Esophagus muscularis mucosa (tissue), 4 donors: ENCODE results near the gene NUDC. TPM values are rescaled to one million over a fixed set of nuclear protein-coding genes. Genes with fewer than 3 reads are reported as not detected.

Experiments used
- DNase-seq: peaks from one replicate; pipeline ENCODE4 v3.0.0-alpha.2; 2017; ENCODE audit errors: extremely low spot score
- H3K27ac ChIP-seq, 4 donors: fragments of 200-600 bp; sonication (generic); replicated peaks in 1 of 4; 1 replicate in 3 of 4; 2 replicates in 1 of 4; pipeline ENCODE4 v1.5.1; 2016 to 2019; ENCODE audit warnings: mild to moderate bottlenecking in 1 of 4
- H3K27me3 ChIP-seq, 4 donors: fragments of 200-600 bp; sonication (generic); one replicate each; pipeline versions ENCODE4 v1.5.1 to v1.6.0; 2016 to 2019
- H3K36me3 ChIP-seq, 4 donors: fragments of 200-600 bp; sonication (generic); one replicate each; pipeline ENCODE4 v1.5.1; 2016 to 2019
- H3K4me1 ChIP-seq, 4 donors: fragments of 200-600 bp; sonication (generic); one replicate each; pipeline ENCODE4 v1.5.1; 2016 to 2019
- H3K4me3 ChIP-seq, 4 donors: fragments of 200-600 bp; sonication (generic); 1 replicate in 2 of 4; 2 replicates in 2 of 4; pipeline ENCODE4 v1.5.1; 2016 to 2019; ENCODE audit warnings: mild to moderate bottlenecking in 4 of 4, moderate library complexity in 1 of 4
- H3K9me3 ChIP-seq, 4 donors: fragments of 200-600 bp; sonication (generic); 1 replicate in 3 of 4; 2 replicates in 1 of 4; pipeline ENCODE4 v1.5.1; 2016 to 2019
- EP300 ChIP-seq: sonication (generic); formaldehyde crosslinking; IDR thresholded peaks from one replicate; pipeline ENCODE4 v1.6.1; 2017; ENCODE audit warnings: antibody characterized with exemption
- POLR2A ChIP-seq: fragments of 450-650 bp; IDR thresholded peaks from one replicate; pipeline ENCODE4 v1.6.1; 2017; ENCODE audit warnings: antibody characterized with exemption, moderate library complexity, mild to moderate bottlenecking, low read depth
- POLR2AphosphoS5 ChIP-seq, 2 donors: sonication (generic); formaldehyde crosslinking; IDR thresholded peaks; one replicate each; pipeline ENCODE4 v1.6.1; 2017; ENCODE audit warnings: antibody characterized with exemption in 2 of 2
- WGBS: methylation state at CpG from one replicate; pipeline ENCODE4 v1.1.5; 2018; 5-methylcytosine and 5-hydroxymethylcytosine counted together
- intact Hi-C: fragments of 100-400 bp; cut with DNase I; formaldehyde crosslinking; loops from one replicate; pipeline ENCODE4 v1.15.1; 2023
- total RNA-seq, 4 donors: library from RNA; depleted of rRNA; stranded (reverse); fragments of >200 nt; gene quantifications; one replicate each; pipeline versions ENCODE4 v1.1.0 to v1.2.1, GENCODE V29; 2016
- TF ChIP-seq, protein P1 (sequence below), 3 experiments: fragments of 200-600 bp in 2 of 3; fragments of 450-650 bp in 1 of 3; sonication (generic) in 2 of 3; IDR thresholded peaks; one replicate each; pipeline ENCODE4 v1.5.1; 2017 to 2019; ENCODE audit warnings: antibody characterized with exemption in 3 of 3, mild to moderate bottlenecking in 2 of 3, moderate library complexity in 1 of 3

NUDC gene
- total RNA-seq, 4 donors from 2014 or later = 61.6 to 91.1 (median 81.5) TPM

GRCh38 chr1:26951821-26952497 lies 30.4 kb downstream of the NUDC start:
- no peaks in the 10 kb centered on the region for H3K4me1 ChIP-seq
- DNase-seq = no peak
- no peak overlapping the region for H3K27ac ChIP-seq
- no peak overlapping the region for H3K4me3 ChIP-seq
- WGBS = 92% methylated on average over 18 of the region's 24 CpGs
- H3K36me3 ChIP-seq = peaks cover 0 to 8% (median 5%) of the 10 kb centered on the region in 4 donors
- TF ChIP-seq EP300 = no peak
- TF ChIP-seq, protein P1, sequence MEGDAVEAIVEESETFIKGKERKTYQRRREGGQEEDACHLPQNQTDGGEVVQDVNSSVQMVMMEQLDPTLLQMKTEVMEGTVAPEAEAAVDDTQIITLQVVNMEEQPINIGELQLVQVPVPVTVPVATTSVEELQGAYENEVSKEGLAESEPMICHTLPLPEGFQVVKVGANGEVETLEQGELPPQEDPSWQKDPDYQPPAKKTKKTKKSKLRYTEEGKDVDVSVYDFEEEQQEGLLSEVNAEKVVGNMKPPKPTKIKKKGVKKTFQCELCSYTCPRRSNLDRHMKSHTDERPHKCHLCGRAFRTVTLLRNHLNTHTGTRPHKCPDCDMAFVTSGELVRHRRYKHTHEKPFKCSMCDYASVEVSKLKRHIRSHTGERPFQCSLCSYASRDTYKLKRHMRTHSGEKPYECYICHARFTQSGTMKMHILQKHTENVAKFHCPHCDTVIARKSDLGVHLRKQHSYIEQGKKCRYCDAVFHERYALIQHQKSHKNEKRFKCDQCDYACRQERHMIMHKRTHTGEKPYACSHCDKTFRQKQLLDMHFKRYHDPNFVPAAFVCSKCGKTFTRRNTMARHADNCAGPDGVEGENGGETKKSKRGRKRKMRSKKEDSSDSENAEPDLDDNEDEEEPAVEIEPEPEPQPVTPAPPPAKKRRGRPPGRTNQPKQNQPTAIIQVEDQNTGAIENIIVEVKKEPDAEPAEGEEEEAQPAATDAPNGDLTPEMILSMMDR (IDR thresholded peaks at IDR 0.05) = no peak
- TF ChIP-seq POLR2A = no peak
- no peak for TF ChIP-seq POLR2AphosphoS5 (IDR thresholded peaks at IDR 0.05)
- H3K27me3 ChIP-seq = peaks cover 0 to 36% (median 0%) of the 10 kb centered on the region in 4 donors
- intact Hi-C loops = no loop called here
- peaks cover 0 to 13% (median 5%) of the 10 kb centered on the region in 4 donors for H3K9me3 ChIP-seq

- DNase-seq = no peak
- Histone ChIP-seq H3K27ac (no peak overlapping the region), H3K4me3 (no peak overlapping the region), H3K9me3 (peaks cover 0 to 13% (median 5%) of the 10 kb centered on the region in 4 donors), H3K4me1 (no peaks in the 10 kb centered on the region), H3K27me3 (peaks cover 0 to 50% (median 5%) of the 10 kb centered on the region in 4 donors), H3K36me3 (peaks cover 0 to 2% (median 0%) of the 10 kb centered on the region in 4 donors)
- TF ChIP-seq, protein P1 (IDR thresholded peaks at IDR 0.05) = no peak
- TF ChIP-seq POLR2A (no peak), EP300 (no peak), POLR2AphosphoS5 (IDR thresholded peaks at IDR 0.05) (no peak)
- 90% methylated on average over 5 of the region's 5 CpGs for WGBS
- intact Hi-C loops = no loop called here
Measured at GRCh38 chr1:26953374-26953773, 31.8 kb downstream of the NUDC start.

- intact Hi-C loops = no loop called here
- Histone ChIP-seq H3K4me3 (no peak overlapping the region), H3K27me3 (peaks cover 6 to 80% (median 29%) of the 10 kb centered on the region in 4 donors), H3K36me3 (no peaks in the 10 kb centered on the region), H3K9me3 (peaks cover 0 to 13% (median 5%) of the 10 kb centered on the region in 4 donors), H3K27ac (no peak overlapping the region), H3K4me1 (peaks cover 9 to 16% (median 12%) of the 10 kb centered on the region in 4 donors)
- DNase-seq = no peak
- TF ChIP-seq EP300 = no peak
- TF ChIP-seq POLR2AphosphoS5 (IDR thresholded peaks at IDR 0.05) = no peak
- no peak for TF ChIP-seq POLR2A
- TF ChIP-seq, protein P1 (IDR thresholded peaks at IDR 0.05) = no peak
- 80% methylated on average over 3 of the region's 3 CpGs for WGBS
Measured at GRCh38 chr1:26956321-26956720, 34.8 kb downstream of the NUDC start.

DNA sequence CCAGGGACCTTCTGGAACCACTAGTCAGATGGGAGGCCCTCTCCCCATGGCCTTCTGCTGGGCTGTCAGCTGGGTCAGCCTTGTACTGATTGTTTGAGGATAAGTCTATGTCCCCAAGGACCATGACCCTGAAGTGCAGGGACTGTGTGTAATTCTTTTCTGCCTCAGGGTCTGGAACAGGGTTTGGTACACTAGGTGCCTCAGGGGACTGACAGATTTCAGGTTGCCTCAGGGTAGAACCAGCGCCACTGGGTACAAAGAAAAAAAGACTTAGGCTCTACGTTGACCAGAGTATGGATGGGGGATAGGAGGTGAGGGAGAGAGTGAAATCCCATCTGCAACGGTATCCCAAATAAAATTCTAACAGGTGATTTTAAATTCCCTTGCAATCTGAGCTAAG lies 35.8 kb downstream of the NUDC start:
- no peak for DNase-seq
- peaks cover 0 to 13% (median 5%) of the 10 kb centered on the region in 4 donors for H3K9me3 ChIP-seq
- H3K36me3 ChIP-seq = no peaks in the 10 kb centered on the region
- H3K27me3 ChIP-seq = peaks cover 6 to 80% (median 30%) of the 10 kb centered on the region in 4 donors
- no peak overlapping the region for H3K4me3 ChIP-seq
- H3K4me1 ChIP-seq = peaks cover 9 to 16% (median 12%) of the 10 kb centered on the region in 4 donors
- no peak overlapping the region for H3K27ac ChIP-seq
- intact Hi-C loops = no loop called here
- no peak for TF ChIP-seq EP300
- TF ChIP-seq, protein P1 (IDR thresholded peaks at IDR 0.05) = no peak
- no peak for TF ChIP-seq POLR2AphosphoS5 (IDR thresholded peaks at IDR 0.05)
- TF ChIP-seq POLR2A = no peak
- 90% methylated on average over 3 of the region's 3 CpGs for WGBS

DNA sequence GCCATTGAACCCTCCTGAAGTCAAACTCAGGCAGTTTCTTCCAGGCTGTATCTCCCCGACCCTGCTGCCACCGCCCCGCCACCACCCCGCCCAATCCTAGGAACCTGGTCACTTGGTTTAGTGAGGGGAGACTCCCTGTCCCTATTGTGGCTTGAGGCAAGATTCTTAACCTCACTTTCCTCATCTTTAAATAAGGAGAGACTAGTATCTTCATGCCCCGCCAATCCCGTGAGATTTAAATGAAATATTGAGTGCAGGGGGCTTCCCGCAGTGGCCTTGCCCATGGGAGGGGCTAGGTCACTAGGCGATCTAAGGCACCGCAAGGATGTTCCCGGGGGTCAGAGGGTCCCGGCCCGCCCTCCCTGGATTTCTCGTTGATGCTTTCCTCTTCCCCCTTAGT lies 37.7 kb downstream of the NUDC start:
- intact Hi-C loops = no loop called here
- DNase-seq = no peak
- H3K4me1 ChIP-seq = peaks cover 9 to 16% (median 12%) of the 10 kb centered on the region in 4 donors
- peak overlapping the region in 1 of 4 donors; percentile 54 for H3K4me3 ChIP-seq
- TF ChIP-seq POLR2A (no peak), EP300 (no peak), POLR2AphosphoS5 (IDR thresholded peaks at IDR 0.05) (no peak)
- TF ChIP-seq, protein P1 (IDR thresholded peaks at IDR 0.05) = no peak
- 29% methylated on average over 12 of the region's 13 CpGs for WGBS
- peaks cover 0 to 13% (median 5%) of the 10 kb centered on the region in 4 donors for H3K9me3 ChIP-seq
- H3K27ac ChIP-seq = no peak overlapping the region
- H3K36me3 ChIP-seq = no peaks in the 10 kb centered on the region
- peaks cover 6 to 90% (median 30%) of the 10 kb centered on the region in 4 donors for H3K27me3 ChIP-seq
